Liver (tissue), 3 donors: ENCODE results near the gene PCYOX1L.

ENCODE experiments used
- CTCF ChIP-seq: fragments of 150-350 bp; IDR thresholded peaks from 2 replicates; pipeline ENCODE4 v1.5.1; 2017; ENCODE audit warnings: improper control_type of control experiment, low read depth, low read length; ENCODE audit not compliant: missing input control
- EGR1 ChIP-seq, 2 donors: IDR thresholded peaks; 2 replicates each; pipeline ENCODE4 v1.6.1; 2016 to 2018; ENCODE audit warnings: antibody characterized with exemption in 2 of 2, low read depth in 2 of 2
- JUND ChIP-seq, 2 donors: IDR thresholded peaks; 2 replicates each; pipeline ENCODE4 v1.6.1; 2016; ENCODE audit warnings: antibody characterized with exemption in 2 of 2
- MAX ChIP-seq: IDR thresholded peaks from 2 replicates; pipeline ENCODE4 v1.6.1; 2016; ENCODE audit warnings: antibody characterized with exemption
- REST ChIP-seq: IDR thresholded peaks from 2 replicates; pipeline ENCODE4 v1.6.1; 2016; ENCODE audit warnings: antibody characterized with exemption, mild to moderate bottlenecking
- TAF1 ChIP-seq: conservative IDR thresholded peaks from 2 replicates; pipeline ENCODE4 v1.6.1; 2016; ENCODE audit warnings: antibody characterized with exemption, mild to moderate bottlenecking
- donor health status: healthy.
- donor health status: healthy.

- TF ChIP-seq CTCF (no peak), TAF1 (no peak), EGR1 (IDR thresholded peaks at IDR 0.05; ENCODE audit: low read depth in 2 of 2) (no peak), JUND (IDR thresholded peaks at IDR 0.05) (no peak), REST (no peak), MAX (no peak)
Measured at GRCh38 chr5:149387081-149387631, 29.3 kb downstream of the PCYOX1L start.
